Immature natural killer cell (primary cell): ENCODE measurements around the gene ARF6. TPM values are rescaled to one million over a fixed set of nuclear protein-coding genes. Genes with fewer than 3 reads are reported as not detected.
"Not testable (repeated sequence)": the region's sequence is repeated elsewhere in the genome, so short reads cannot be mapped to it uniquely, and the experiment has no call there.

Source experiments
- DNase-seq, 3 donors: peaks; one replicate each; pipeline ENCODE4 v3.0.0; 2022; ENCODE audit warnings: mixed read lengths in 1 of 3
- H3K27ac Mint-ChIP-seq, 6 donors: one replicate each; pipeline ENCODE4 v1.8.0; 2020; ENCODE audit warnings: mixed read lengths in 6 of 6, mild to moderate bottlenecking in 5 of 6, inconsistent platforms in 4 of 6, moderate library complexity in 3 of 6
- H3K27me3 Mint-ChIP-seq, 3 donors: one replicate each; pipeline ENCODE4 v1.8.0; 2020 to 2021; ENCODE audit warnings: low read depth in 3 of 3, mild to moderate bottlenecking in 3 of 3, mixed read lengths in 3 of 3, moderate library complexity in 3 of 3, inconsistent platforms in 1 of 3
- H3K36me3 Mint-ChIP-seq, 3 donors: one replicate each; pipeline ENCODE4 v1.8.0; 2020; ENCODE audit warnings: mixed read lengths in 3 of 3, inconsistent platforms in 2 of 3, mild to moderate bottlenecking in 2 of 3
- H3K4me1 Mint-ChIP-seq, 2 donors: one replicate each; pipeline ENCODE4 v1.8.0; 2020; ENCODE audit warnings: inconsistent platforms in 2 of 2, mild to moderate bottlenecking in 2 of 2, mixed read lengths in 2 of 2, moderate library complexity in 1 of 2
- H3K4me3 Mint-ChIP-seq, 5 donors: one replicate each; pipeline ENCODE4 v1.8.0; 2020; ENCODE audit warnings: mild to moderate bottlenecking in 5 of 5, mixed read lengths in 5 of 5, inconsistent platforms in 3 of 5, moderate library complexity in 3 of 5
- H3K9me3 Mint-ChIP-seq, 6 donors: one replicate each; pipeline ENCODE4 v1.8.0; 2020; ENCODE audit warnings: mild to moderate bottlenecking in 6 of 6, mixed read lengths in 6 of 6, inconsistent platforms in 4 of 6, moderate library complexity in 3 of 6
- polyA plus RNA-seq, 3 donors: library from polyadenylated mRNA; unstranded; fragments of 300-500 nt; fragmentation: Illumina TruSeq; gene quantifications; one replicate each; pipeline ENCODE4 v1.2.3, GENCODE V29; 2021

Gene ARF6
- polyA plus RNA-seq, 3 donors from 2014 or later, result 163 to 242 (median 169) TPM

DNA sequence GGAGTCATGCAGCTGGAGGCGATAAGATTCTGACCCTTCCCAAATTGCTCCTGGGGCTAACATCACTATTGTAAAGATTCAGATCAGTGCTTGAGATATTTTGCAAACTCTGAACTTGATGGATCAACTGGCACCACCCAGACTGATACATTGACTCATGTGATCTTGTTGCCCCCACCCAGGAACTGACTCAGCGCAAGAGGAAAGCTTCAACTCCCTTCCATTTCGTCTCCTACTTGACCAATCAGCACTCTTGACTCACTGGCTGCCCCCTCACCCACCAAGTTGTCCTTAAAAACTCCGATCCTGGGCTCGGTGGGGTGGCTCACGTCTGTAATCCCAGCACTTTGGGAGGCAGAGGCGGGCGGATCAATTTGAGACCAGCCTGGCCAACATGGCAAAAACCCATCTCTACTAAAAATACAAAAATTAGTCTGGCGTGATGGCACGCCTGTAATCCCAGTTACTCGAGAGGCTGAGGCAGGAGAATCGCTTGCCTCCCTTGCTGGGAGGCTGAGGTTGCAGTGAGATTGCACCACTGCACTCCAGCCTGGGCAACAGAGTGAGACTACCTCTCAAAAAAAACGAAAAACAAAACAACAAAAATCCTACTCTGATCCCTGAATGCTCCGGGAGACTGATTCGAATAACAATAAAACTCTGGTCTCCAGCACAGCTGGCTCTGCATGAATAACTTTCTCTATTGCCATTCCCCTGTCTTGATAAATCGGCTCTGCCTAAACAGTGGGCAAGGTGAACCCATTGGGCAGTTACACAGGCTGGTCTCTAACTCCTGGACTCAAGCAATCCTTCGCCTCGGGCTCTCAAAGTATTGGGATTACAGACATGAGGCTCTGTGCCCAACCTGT lies 9.8 kb upstream of the ARF6 start:
- H3K4me1 Mint-ChIP-seq, result peaks cover 11 to 13% of the 10 kb centered on the region in 2 donors
- H3K27me3 Mint-ChIP-seq, result peaks cover 0 to 2% (median 2%) of the 10 kb centered on the region in 3 donors
- H3K4me3 Mint-ChIP-seq, result no peak overlapping the region
- no peaks in the 10 kb centered on the region for H3K9me3 Mint-ChIP-seq
- H3K36me3 Mint-ChIP-seq, result no peaks in the 10 kb centered on the region
- H3K27ac Mint-ChIP-seq, result peak overlapping the region in 2 of 6 donors; percentile 12 to 35
- no peak for DNase-seq

DNA sequence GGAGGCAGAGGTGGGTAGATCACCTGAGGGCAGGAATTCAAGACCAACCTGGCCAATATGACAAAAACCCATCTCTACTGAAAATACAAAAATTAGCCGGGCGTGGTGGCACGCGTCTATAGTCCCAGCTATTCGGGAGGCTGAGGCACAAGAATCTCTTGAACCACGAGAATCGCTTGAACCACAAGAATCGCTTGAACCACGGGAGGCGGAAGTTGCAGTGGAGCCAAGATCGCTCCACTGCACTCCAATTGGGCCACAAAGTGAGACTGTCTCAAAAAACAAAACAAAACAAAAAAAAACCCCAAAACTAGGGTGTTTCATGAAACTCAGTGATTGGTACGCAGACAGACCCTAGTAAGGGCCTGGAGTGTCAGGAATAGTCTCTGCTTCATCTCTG lies 6.4 kb upstream of the ARF6 start:
- H3K4me3 Mint-ChIP-seq, result peak overlapping the region in 1 of 5 donors; percentile 60
- peak overlapping the region in 5 of 6 donors; percentile 7 to 86 (median 53) for H3K27ac Mint-ChIP-seq
- no peaks in the 10 kb centered on the region for H3K9me3 Mint-ChIP-seq
- DNase-seq, result no peak
- H3K4me1 Mint-ChIP-seq, result peaks cover under 1% of the 10 kb centered on the region in 2 donors
- no peaks in the 10 kb centered on the region for H3K36me3 Mint-ChIP-seq
- peaks cover 0 to 2% (median 2%) of the 10 kb centered on the region in 3 donors for H3K27me3 Mint-ChIP-seq

DNA sequence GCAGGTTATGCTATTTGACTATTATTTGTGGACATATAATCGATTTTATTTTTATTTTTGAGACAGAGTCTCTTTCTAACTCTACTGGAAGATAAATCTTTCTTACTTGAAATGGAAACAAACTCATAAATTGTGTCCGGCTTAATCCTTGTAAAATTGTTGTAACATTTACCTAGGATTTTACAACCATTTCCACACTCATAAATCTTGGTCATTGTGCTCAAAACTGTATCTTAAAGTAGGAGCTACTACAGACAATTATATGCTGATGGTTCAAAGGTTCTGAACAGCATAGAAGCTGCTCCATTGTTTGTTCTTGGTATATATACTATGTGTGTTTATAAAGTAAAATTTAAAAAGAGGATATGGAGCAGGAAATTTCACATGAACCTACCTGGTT lies 4.6 kb upstream of the ARF6 start:
- peaks cover 5 to 16% (median 10%) of the 10 kb centered on the region in 3 donors for H3K27me3 Mint-ChIP-seq
- H3K4me1 Mint-ChIP-seq, result peaks cover 11% of the 10 kb centered on the region in 2 donors
- H3K4me3 Mint-ChIP-seq, result no peak overlapping the region
- no peaks in the 10 kb centered on the region for H3K36me3 Mint-ChIP-seq
- H3K9me3 Mint-ChIP-seq, result no peaks in the 10 kb centered on the region
- no peak for DNase-seq
- no peak overlapping the region for H3K27ac Mint-ChIP-seq

DNA sequence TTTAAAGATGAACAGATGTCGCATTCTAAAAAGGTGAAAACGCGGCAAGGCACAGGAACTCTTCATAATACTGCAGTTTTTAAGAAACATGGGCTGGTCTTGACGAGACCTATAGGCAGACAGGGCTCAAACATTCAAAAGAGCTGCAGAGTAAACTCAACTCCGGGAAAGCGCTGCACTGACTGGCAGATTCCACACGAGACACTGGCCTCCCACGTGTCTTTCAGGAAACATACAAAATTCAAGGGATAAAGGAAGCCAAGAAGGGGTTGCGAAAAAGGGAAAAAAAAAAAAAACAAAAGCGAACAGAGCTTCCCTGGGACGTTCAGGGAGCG lies 614 bp upstream of the ARF6 start:
- Mint-ChIP-seq H3K27me3 (peaks cover 17 to 33% (median 19%) of the 10 kb centered on the region in 3 donors), H3K4me3 (peak overlapping the region; percentile 93 to 100 (median 95)), H3K27ac (peak overlapping the region; percentile 99 to 100 (median 100)), H3K36me3 (peaks cover 25 to 35% (median 28%) of the 10 kb centered on the region in 3 donors), H3K4me1 (peaks cover 40 to 45% of the 10 kb centered on the region in 2 donors), H3K9me3 (no peaks in the 10 kb centered on the region)
- peak in 2 of 3 donors; percentile 43 to 47 for DNase-seq

DNA sequence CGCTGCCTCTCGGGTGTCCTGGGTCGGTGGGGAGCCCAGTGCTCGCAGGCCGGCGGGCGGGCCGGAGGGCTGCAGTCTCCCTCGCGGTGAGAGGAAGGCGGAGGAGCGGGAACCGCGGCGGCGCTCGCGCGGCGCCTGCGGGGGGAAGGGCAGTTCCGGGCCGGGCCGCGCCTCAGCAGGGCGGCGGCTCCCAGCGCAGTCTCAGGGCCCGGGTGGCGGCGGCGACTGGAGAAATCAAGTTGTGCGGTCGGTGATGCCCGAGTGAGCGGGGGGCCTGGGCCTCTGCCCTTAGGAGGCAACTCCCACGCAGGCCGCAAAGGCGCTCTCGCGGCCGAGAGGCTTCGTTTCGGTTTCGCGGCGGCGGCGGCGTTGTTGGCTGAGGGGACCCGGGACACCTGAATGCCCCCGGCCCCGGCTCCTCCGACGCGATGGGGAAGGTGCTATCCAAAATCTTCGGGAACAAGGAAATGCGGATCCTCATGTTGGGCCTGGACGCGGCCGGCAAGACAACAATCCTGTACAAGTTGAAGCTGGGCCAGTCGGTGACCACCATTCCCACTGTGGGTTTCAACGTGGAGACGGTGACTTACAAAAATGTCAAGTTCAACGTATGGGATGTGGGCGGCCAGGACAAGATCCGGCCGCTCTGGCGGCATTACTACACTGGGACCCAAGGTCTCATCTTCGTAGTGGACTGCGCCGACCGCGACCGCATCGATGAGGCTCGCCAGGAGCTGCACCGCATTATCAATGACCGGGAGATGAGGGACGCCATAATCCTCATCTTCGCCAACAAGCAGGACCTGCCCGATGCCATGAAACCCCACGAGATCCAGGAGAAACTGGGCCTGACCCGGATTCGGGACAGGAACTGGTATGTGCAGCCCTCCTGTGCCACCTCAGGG lies 679 bp downstream of the ARF6 start:
- peak; percentile 84 to 89 (median 88) for DNase-seq
- Mint-ChIP-seq H3K36me3 (peaks cover 25 to 36% (median 28%) of the 10 kb centered on the region in 3 donors), H3K4me1 (peaks cover 51 to 58% of the 10 kb centered on the region in 2 donors), H3K27ac (peak overlapping the region; percentile 99 to 100 (median 100)), H3K4me3 (peak overlapping the region; percentile 93 to 100 (median 95)), H3K27me3 (peaks cover 17 to 33% (median 19%) of the 10 kb centered on the region in 3 donors), H3K9me3 (no peaks in the 10 kb centered on the region)

DNA sequence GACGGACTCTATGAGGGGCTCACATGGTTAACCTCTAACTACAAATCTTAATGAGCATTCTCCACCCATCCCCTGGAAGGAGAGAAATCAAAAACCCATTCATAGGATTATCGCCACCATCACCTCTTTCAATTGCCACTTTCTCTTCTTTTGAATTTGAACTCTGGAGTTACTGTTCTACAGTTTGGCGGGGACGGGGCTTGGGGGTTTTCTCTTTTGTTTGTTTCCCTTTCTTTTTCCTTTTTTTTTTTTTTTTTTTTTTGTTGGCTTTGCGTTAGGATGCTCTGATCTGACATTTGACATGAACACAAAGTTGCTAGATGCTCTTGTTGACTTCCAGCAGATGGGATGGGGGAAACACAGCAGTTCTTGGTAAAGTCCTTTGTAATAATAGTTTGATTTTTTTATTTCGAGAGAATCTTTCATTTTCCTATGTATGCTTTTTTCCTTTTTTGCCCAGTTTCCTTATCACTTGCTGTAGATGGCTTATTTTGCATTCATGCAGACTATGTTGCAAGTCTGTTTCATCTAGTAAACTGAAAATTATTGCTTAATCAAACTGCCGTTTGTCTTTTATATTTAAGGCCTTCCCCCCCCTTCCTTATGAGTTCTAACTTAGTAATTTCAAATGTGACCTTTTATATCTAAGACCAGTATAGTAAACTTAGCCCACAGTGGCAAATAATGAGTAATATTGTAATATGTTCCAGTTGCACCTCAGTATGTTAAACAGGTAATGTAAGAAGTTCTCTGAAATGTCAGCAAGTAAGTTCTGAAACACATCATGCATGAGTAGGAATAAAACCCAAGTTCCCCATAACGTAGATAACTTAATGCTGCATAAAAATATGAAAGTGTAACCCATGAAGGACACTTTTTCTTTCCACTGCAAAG lies 1.6 kb downstream of the ARF6 start:
- peaks cover 17 to 33% (median 22%) of the 10 kb centered on the region in 3 donors for H3K27me3 Mint-ChIP-seq
- peaks cover 25 to 36% (median 28%) of the 10 kb centered on the region in 3 donors for H3K36me3 Mint-ChIP-seq
- peaks cover 58 to 67% of the 10 kb centered on the region in 2 donors for H3K4me1 Mint-ChIP-seq
- peak overlapping the region; percentile 93 to 100 (median 95) for H3K4me3 Mint-ChIP-seq
- H3K27ac Mint-ChIP-seq, result peak overlapping the region; percentile 98 to 100 (median 100)
- DNase-seq, H3K9me3 Mint-ChIP-seq: not testable (repeated sequence)

DNA sequence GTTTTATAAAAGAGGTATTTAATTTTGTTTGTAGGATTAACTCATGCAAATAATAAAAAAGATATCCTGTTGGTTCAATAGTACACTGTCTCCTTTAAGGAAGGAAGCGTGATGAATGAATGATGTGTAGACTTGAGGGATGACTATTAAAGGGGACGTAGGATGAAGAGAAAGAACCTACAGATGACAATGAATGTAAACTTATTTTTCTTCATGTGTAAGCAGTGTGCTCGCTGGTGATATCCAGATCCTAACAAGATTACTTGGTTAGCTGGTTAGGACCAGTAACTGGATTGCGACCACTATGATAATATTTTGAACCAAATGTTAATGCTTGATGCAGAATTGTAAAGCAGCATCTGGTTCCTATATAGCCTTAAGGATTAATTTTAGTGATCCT lies 2.6 kb downstream of the ARF6 start:
- DNase-seq, result no peak
- H3K9me3 Mint-ChIP-seq, result no peaks in the 10 kb centered on the region
- peak overlapping the region; percentile 93 to 100 (median 95) for H3K4me3 Mint-ChIP-seq
- H3K27me3 Mint-ChIP-seq, result peaks cover 17 to 33% (median 22%) of the 10 kb centered on the region in 3 donors
- H3K27ac Mint-ChIP-seq, result peak overlapping the region; percentile 85 to 100 (median 94)
- peaks cover 25 to 36% (median 28%) of the 10 kb centered on the region in 3 donors for H3K36me3 Mint-ChIP-seq
- peaks cover 62 to 74% of the 10 kb centered on the region in 2 donors for H3K4me1 Mint-ChIP-seq

DNA sequence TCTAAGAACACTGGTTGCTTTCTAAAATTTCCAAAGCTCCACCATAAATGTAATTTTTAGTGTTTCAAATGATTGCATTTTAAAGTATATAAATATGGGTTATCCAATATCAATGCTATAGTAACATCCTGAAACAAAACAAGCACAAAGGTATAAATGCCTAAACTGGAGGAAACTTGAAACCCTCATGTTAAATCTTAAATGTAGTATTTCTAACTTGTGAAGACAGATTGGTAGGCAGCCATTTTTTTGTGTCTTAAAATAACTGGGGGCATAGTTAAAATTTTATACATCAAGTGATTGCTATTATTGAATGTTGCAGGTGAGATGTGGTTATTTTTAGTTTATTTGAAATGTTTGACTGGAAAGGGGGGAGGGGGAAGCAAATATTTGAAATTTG lies 3.4 kb downstream of the ARF6 start:
- not testable (repeated sequence) for H3K9me3 Mint-ChIP-seq, DNase-seq
- H3K27ac Mint-ChIP-seq, result peak overlapping the region; percentile 85 to 100 (median 94)
- H3K4me1 Mint-ChIP-seq, result peaks cover 62 to 74% of the 10 kb centered on the region in 2 donors
- H3K27me3 Mint-ChIP-seq, result peaks cover 15 to 33% (median 22%) of the 10 kb centered on the region in 3 donors
- peak overlapping the region; percentile 93 to 100 (median 95) for H3K4me3 Mint-ChIP-seq
- peaks cover 25 to 36% (median 28%) of the 10 kb centered on the region in 3 donors for H3K36me3 Mint-ChIP-seq

DNA sequence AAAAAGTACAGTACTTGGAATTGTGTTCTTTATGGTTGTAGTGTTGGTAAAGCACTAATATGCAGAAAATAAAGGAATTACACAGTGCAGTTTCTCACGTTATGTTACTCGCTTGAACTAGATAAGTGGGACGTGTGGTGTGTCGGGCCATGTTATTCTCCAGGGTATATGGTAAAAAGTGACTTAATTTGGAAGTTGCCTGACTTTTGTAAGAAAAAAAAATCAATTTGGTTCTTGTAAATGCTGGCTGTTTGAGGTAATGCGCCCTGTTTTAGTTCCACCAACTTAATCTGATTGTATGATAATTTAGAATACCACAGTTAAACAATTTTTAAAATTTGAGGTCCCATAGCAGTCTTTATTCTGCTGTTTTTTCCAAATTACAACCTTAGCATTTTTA lies 4.1 kb downstream of the ARF6 start:
- Mint-ChIP-seq H3K27me3 (peaks cover 15 to 30% (median 22%) of the 10 kb centered on the region in 3 donors), H3K4me3 (peak overlapping the region; percentile 93 to 100 (median 95)), H3K36me3 (peaks cover 25 to 36% (median 28%) of the 10 kb centered on the region in 3 donors), H3K9me3 (no peaks in the 10 kb centered on the region), H3K27ac (peak overlapping the region; percentile 85 to 100 (median 90)), H3K4me1 (peaks cover 57 to 70% of the 10 kb centered on the region in 2 donors)
- DNase-seq, result no peak

DNA sequence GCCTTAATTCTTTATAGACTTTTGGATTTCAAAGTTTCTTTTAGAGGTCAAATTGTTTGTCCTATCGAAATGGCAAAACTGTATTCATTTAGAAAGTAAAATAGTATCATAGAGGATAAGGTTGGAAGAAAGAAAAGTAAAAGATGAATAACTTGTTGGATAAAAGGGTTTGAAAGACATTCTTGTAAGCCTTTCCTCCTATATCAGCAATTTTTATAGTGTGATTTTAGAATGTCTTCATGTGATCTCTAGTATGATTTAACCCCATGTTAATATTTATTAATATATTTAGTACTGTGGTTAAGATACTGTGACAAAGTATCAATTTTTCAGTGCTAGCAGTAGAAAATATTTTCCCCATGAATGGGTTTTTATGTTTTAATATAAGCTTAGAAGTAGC lies 4.5 kb downstream of the ARF6 start:
- Mint-ChIP-seq H3K27me3 (peaks cover 12 to 26% (median 19%) of the 10 kb centered on the region in 3 donors), H3K9me3 (no peaks in the 10 kb centered on the region), H3K4me3 (peak overlapping the region; percentile 93 to 100 (median 95)), H3K36me3 (peaks cover 29 to 39% (median 32%) of the 10 kb centered on the region in 3 donors), H3K27ac (peak overlapping the region; percentile 85 to 100 (median 94)), H3K4me1 (peaks cover 55 to 70% of the 10 kb centered on the region in 2 donors)
- DNase-seq, result no peak

DNA sequence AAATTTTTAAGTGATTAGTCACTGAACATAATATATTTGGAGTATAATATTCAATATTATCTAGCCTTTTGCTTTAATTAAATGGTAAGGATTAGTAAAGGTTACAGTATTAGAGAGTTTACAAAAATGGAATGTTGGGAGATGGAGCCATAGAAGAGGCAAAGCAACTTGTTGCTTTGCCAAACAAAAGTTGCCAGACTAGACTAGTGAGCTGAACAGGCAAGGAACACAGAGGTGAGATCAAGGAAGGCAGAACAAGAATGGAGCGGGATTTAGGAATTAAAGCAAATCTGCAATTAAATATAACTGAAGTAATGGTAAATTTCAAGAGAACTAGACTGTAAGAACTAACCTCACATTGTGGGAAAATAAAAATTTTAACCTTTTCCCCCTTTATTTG lies 5.1 kb downstream of the ARF6 start:
- Mint-ChIP-seq H3K36me3 (peaks cover 29 to 39% (median 32%) of the 10 kb centered on the region in 3 donors), H3K27me3 (peaks cover 10 to 21% (median 17%) of the 10 kb centered on the region in 3 donors), H3K4me1 (peaks cover 53 to 70% of the 10 kb centered on the region in 2 donors), H3K9me3 (no peaks in the 10 kb centered on the region), H3K4me3 (peak overlapping the region; percentile 59 to 78 (median 67)), H3K27ac (peak overlapping the region; percentile 84 to 99 (median 96))
- no peak for DNase-seq

DNA sequence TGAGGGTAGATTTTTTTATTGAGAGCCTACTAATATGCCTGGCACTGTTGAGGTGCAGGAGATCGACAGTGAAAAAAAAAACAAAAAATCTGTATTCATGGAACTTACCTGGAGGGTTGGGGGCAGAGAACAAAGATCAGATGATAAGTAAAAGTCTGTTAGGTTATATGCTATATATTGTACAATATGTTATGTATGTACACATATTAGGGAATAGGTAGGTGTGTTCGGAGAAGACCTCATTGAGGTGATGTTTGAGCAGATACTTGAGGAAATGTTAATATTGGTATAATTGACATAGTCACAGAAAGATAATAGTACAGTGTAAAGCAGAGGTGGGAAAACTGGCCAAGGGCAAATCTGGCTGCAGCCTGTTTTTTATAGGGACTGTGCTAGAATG lies 5.6 kb downstream of the ARF6 start:
- Mint-ChIP-seq H3K4me3 (peak overlapping the region; percentile 32 to 78 (median 67)), H3K36me3 (peaks cover 29 to 38% (median 31%) of the 10 kb centered on the region in 3 donors), H3K4me1 (peaks cover 54 to 70% of the 10 kb centered on the region in 2 donors), H3K27me3 (peaks cover 6 to 16% (median 16%) of the 10 kb centered on the region in 3 donors), H3K27ac (peak overlapping the region; percentile 83 to 99 (median 93)), H3K9me3 (no peaks in the 10 kb centered on the region)
- no peak for DNase-seq
